ENCODE results near the gene PPIL1. TPM values are rescaled to one million over a fixed set of nuclear protein-coding genes. Genes with fewer than 3 reads are reported as not detected.

The PPIL1 gene
- total RNA-seq, 1 experiment from 2014 or later, result 72.0 TPM

GRCh38 chr6:36807750-36808149 lies 66.9 kb downstream of the PPIL1 start:
- DNase-seq (ENCODE audit: low spot score), result no peak
- H3K4me3 ChIP-seq (ENCODE audit: low read depth, low read length, poor library complexity, severe bottlenecking), result no peak overlapping the region
- intact Hi-C loops (cut with micrococcal nuclease; ENCODE audit: unreplicated experiment), result no loop called here
- H3K27me3 ChIP-seq (replicated peaks; ENCODE audit: insufficient read depth, low read depth, low read length, poor library complexity), result no peaks in the 10 kb centered on the region
- no peaks in the 10 kb centered on the region for H3K36me3 ChIP-seq (ENCODE audit: insufficient read depth, low read length, poor library complexity, severe bottlenecking)
- TF ChIP-seq CTCF (conservative IDR thresholded peaks at IDR 0.05; ENCODE audit: low read depth, low read length) (no peak), EZH2 (IDR thresholded peaks at IDR 0.05; ENCODE audit: borderline replicate concordance, low read depth, low read length, poor library complexity, severe bottlenecking) (no peak)
- no peaks in the 10 kb centered on the region for H3K4me1 ChIP-seq (ENCODE audit: insufficient read depth, low read length, poor library complexity, severe bottlenecking)
- CTCF ChIA-PET, result no interaction called here
- no peaks in the 10 kb centered on the region for H3K9me3 ChIP-seq (ENCODE audit: low read depth, low read length, poor library complexity, severe bottlenecking)
- POLR2A ChIA-PET (ENCODE audit: low non-redundant PET), result no interaction called here
- no peak overlapping the region for H3K27ac ChIP-seq (ENCODE audit: low read depth, low read length, poor library complexity, severe bottlenecking)
- BruUV-seq (replicated peaks), result no TSS peak

GRCh38 chr6:36807143-36807542 lies 67.5 kb downstream of the PPIL1 start:
- H3K9me3 ChIP-seq (ENCODE audit: low read depth, low read length, poor library complexity, severe bottlenecking), result no peaks in the 10 kb centered on the region
- H3K36me3 ChIP-seq (ENCODE audit: insufficient read depth, low read length, poor library complexity, severe bottlenecking), result no peaks in the 10 kb centered on the region
- no peak overlapping the region for H3K27ac ChIP-seq (ENCODE audit: low read depth, low read length, poor library complexity, severe bottlenecking)
- TF ChIP-seq EZH2 (IDR thresholded peaks at IDR 0.05; ENCODE audit: borderline replicate concordance, low read depth, low read length, poor library complexity, severe bottlenecking) (no peak), CTCF (conservative IDR thresholded peaks at IDR 0.05; ENCODE audit: low read depth, low read length) (no peak)
- intact Hi-C loops (cut with micrococcal nuclease; ENCODE audit: unreplicated experiment), result no loop called here
- H3K4me3 ChIP-seq (ENCODE audit: low read depth, low read length, poor library complexity, severe bottlenecking), result no peak overlapping the region
- H3K27me3 ChIP-seq (replicated peaks; ENCODE audit: insufficient read depth, low read depth, low read length, poor library complexity), result no peaks in the 10 kb centered on the region
- DNase-seq (ENCODE audit: low spot score), result no peak
- no peaks in the 10 kb centered on the region for H3K4me1 ChIP-seq (ENCODE audit: insufficient read depth, low read length, poor library complexity, severe bottlenecking)
- ChIA-PET POLR2A (ENCODE audit: low non-redundant PET) (no interaction called here), CTCF (no interaction called here)
- BruUV-seq (replicated peaks), result no TSS peak

DNA sequence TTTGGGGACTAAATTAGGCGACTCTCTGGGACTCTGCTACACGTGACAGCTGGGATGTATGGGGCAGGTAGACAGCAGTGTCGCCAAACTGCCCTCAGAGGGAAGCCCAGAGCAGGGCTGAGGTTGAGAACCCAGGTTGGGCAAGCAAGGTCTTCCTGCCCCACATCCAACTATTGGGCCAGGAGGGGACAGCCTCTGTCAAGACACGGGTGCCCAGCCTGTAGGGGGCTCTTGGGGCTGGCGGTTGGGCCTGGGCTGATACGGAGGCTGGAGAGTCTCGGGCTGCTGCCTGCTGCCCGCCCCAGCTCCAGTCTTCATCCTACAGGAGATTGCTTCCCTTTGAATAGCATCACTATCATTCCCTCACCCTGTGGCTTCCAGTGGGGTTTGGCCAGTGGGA lies 68.7 kb downstream of the PPIL1 start:
- intact Hi-C loops (cut with micrococcal nuclease; ENCODE audit: unreplicated experiment), result no loop called here
- Histone ChIP-seq H3K4me1 (ENCODE audit: insufficient read depth, low read length, poor library complexity, severe bottlenecking) (no peaks in the 10 kb centered on the region), H3K9me3 (ENCODE audit: low read depth, low read length, poor library complexity, severe bottlenecking) (no peaks in the 10 kb centered on the region), H3K36me3 (ENCODE audit: insufficient read depth, low read length, poor library complexity, severe bottlenecking) (no peaks in the 10 kb centered on the region), H3K27ac (ENCODE audit: low read depth, low read length, poor library complexity, severe bottlenecking) (no peak overlapping the region), H3K27me3 (replicated peaks; ENCODE audit: insufficient read depth, low read depth, low read length, poor library complexity) (no peaks in the 10 kb centered on the region), H3K4me3 (ENCODE audit: low read depth, low read length, poor library complexity, severe bottlenecking) (no peak overlapping the region)
- DNase-seq (ENCODE audit: low spot score), result no peak
- ChIA-PET CTCF (no interaction called here), POLR2A (ENCODE audit: low non-redundant PET) (no interaction called here)
- no TSS peak for BruUV-seq (replicated peaks)
- TF ChIP-seq EZH2 (IDR thresholded peaks at IDR 0.05; ENCODE audit: borderline replicate concordance, low read depth, low read length, poor library complexity, severe bottlenecking) (no peak), CTCF (conservative IDR thresholded peaks at IDR 0.05; ENCODE audit: low read depth, low read length) (no peak)
